ENCODE measurements around the gene MIPOL1.

GRCh38 chr14:37544407-37544806 is 346.7 kb downstream of the MIPOL1 start:
- TF ChIP-seq POLR2A (IDR thresholded peaks at IDR 0.05; ENCODE audit: extremely low read depth, insufficient read length) (no peak), CTCF (IDR thresholded peaks at IDR 0.05; ENCODE audit: low read depth, low read length) (no peak), MYC (IDR thresholded peaks at IDR 0.05; ENCODE audit: low read depth, low read length) (no peak), MAX (IDR thresholded peaks at IDR 0.05; ENCODE audit: low read depth, low read length) (no peak)
